ENCODE measurements around the gene MCRIP1. TPM values are rescaled to one million over a fixed set of nuclear protein-coding genes. Genes with fewer than 3 reads are reported as not detected.

MCRIP1 gene
- total and polyA plus RNA-seq, 9 of the 15 experiments (the other 6 are each of a cell fraction or from before 2014, with no cell fraction given), result 0.39 to 35.8 (median 9.7) TPM

DNA sequence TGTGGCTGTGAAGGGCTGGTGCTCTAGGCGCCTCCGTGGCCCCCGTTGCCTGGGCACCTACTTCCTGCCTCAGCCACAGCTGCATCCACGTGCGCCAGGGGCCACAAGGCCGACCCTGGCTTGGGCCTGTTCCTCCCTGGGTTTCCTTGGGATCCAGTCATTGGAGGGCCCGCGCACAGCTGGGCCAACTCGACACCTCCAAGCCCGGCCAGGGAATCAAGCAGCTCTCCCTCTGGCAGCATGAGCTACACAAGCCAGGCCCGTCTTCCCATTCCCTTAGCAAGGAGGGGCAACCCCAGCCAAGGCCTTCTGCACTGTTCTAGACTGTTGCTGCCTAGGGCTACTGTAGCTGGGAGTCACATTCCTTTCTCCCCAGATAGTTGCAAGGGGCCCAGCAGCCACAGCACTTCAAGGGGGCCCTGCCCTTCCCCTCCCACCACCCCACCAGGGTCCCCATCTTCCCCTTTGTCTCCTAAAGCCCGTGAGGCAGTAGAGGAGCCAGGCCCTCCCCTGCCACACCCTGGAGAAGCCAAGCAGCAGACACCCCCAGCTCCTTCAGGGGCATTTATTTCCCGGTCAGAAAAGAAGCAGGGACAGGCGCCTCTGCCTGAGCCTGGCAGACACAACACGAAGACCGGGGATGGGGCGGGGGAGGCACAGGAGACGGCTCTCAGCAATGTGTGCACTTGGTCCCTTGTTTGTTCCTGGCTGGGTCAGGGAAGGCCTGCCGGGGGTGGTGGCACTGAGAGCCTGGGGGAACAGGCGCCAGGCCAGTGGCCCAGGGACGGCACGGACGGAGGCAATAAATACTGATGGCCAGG, 34.3 kb upstream of the MCRIP1 start (continued):
- TF ChIP-seq, protein P1, sequence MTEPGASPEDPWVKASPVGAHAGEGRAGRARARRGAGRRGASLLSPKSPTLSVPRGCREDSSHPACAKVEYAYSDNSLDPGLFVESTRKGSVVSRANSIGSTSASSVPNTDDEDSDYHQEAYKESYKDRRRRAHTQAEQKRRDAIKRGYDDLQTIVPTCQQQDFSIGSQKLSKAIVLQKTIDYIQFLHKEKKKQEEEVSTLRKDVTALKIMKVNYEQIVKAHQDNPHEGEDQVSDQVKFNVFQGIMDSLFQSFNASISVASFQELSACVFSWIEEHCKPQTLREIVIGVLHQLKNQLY (CRISPR knock-in tag; conservative IDR thresholded peaks at IDR 0.05), result 0 out of 4 replicates have a peak, but pooled peaks of 1 of the 2 experiments have one; percentile 53
- TF ChIP-seq SIRT6 (IDR thresholded peaks at IDR 0.05; ENCODE audit: low read depth, low read length), result peak; percentile 47
- TF ChIP-seq, protein P2, sequence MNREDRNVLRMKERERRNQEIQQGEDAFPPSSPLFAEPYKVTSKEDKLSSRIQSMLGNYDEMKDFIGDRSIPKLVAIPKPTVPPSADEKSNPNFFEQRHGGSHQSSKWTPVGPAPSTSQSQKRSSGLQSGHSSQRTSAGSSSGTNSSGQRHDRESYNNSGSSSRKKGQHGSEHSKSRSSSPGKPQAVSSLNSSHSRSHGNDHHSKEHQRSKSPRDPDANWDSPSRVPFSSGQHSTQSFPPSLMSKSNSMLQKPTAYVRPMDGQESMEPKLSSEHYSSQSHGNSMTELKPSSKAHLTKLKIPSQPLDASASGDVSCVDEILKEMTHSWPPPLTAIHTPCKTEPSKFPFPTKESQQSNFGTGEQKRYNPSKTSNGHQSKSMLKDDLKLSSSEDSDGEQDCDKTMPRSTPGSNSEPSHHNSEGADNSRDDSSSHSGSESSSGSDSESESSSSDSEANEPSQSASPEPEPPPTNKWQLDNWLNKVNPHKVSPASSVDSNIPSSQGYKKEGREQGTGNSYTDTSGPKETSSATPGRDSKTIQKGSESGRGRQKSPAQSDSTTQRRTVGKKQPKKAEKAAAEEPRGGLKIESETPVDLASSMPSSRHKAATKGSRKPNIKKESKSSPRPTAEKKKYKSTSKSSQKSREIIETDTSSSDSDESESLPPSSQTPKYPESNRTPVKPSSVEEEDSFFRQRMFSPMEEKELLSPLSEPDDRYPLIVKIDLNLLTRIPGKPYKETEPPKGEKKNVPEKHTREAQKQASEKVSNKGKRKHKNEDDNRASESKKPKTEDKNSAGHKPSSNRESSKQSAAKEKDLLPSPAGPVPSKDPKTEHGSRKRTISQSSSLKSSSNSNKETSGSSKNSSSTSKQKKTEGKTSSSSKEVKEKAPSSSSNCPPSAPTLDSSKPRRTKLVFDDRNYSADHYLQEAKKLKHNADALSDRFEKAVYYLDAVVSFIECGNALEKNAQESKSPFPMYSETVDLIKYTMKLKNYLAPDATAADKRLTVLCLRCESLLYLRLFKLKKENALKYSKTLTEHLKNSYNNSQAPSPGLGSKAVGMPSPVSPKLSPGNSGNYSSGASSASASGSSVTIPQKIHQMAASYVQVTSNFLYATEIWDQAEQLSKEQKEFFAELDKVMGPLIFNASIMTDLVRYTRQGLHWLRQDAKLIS (CRISPR knock-in tag; IDR thresholded peaks at IDR 0.05), result 0 out of 2 replicates have a peak, but pooled peaks have one; percentile 37
- no peak for TF ChIP-seq ZNF584 (CRISPR knock-in tag; IDR thresholded peaks at IDR 0.05; ENCODE audit: low read depth)
- TF ChIP-seq POLR3G (IDR thresholded peaks at IDR 0.05; ENCODE audit: extremely low read depth, insufficient read length, insufficient replicate concordance), result no peak
- TF ChIP-seq POLR2B (IDR thresholded peaks at IDR 0.05; ENCODE audit: low read depth, partially characterized antibody), result peak; percentile 78
- TF ChIP-seq, protein P3, sequence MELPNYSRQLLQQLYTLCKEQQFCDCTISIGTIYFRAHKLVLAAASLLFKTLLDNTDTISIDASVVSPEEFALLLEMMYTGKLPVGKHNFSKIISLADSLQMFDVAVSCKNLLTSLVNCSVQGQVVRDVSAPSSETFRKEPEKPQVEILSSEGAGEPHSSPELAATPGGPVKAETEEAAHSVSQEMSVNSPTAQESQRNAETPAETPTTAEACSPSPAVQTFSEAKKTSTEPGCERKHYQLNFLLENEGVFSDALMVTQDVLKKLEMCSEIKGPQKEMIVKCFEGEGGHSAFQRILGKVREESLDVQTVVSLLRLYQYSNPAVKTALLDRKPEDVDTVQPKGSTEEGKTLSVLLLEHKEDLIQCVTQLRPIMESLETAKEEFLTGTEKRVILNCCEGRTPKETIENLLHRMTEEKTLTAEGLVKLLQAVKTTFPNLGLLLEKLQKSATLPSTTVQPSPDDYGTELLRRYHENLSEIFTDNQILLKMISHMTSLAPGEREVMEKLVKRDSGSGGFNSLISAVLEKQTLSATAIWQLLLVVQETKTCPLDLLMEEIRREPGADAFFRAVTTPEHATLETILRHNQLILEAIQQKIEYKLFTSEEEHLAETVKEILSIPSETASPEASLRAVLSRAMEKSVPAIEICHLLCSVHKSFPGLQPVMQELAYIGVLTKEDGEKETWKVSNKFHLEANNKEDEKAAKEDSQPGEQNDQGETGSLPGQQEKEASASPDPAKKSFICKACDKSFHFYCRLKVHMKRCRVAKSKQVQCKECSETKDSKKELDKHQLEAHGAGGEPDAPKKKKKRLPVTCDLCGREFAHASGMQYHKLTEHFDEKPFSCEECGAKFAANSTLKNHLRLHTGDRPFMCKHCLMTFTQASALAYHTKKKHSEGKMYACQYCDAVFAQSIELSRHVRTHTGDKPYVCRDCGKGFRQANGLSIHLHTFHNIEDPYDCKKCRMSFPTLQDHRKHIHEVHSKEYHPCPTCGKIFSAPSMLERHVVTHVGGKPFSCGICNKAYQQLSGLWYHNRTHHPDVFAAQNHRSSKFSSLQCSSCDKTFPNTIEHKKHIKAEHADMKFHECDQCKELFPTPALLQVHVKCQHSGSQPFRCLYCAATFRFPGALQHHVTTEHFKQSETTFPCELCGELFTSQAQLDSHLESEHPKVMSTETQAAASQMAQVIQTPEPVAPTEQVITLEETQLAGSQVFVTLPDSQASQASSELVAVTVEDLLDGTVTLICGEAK (IDR thresholded peaks at IDR 0.05), result no peak
- TF ChIP-seq, protein P3 (CRISPR knock-in tag; IDR thresholded peaks at IDR 0.05), result no peak
- TF ChIP-seq KHSRP (IDR thresholded peaks at IDR 0.05), result no peak
- peak; percentile 79 for TF ChIP-seq RBFOX2 (IDR thresholded peaks at IDR 0.05; ENCODE audit: low read depth, low read length)

Measured in K562 (cell line).